NCI-H510A treated with DMSO at 0.1 percent for 48 hours (cell line): ENCODE measurements around the gene RHOT2.
A peak's percentile ranks its signal among the peaks of the same experiment; 100 is the strongest.

Experiments
- DNase-seq: peaks from one replicate; lab custom pipeline; 2025; lab: John Stamatoyannopoulos, UW

Gene RHOT2

DNA sequence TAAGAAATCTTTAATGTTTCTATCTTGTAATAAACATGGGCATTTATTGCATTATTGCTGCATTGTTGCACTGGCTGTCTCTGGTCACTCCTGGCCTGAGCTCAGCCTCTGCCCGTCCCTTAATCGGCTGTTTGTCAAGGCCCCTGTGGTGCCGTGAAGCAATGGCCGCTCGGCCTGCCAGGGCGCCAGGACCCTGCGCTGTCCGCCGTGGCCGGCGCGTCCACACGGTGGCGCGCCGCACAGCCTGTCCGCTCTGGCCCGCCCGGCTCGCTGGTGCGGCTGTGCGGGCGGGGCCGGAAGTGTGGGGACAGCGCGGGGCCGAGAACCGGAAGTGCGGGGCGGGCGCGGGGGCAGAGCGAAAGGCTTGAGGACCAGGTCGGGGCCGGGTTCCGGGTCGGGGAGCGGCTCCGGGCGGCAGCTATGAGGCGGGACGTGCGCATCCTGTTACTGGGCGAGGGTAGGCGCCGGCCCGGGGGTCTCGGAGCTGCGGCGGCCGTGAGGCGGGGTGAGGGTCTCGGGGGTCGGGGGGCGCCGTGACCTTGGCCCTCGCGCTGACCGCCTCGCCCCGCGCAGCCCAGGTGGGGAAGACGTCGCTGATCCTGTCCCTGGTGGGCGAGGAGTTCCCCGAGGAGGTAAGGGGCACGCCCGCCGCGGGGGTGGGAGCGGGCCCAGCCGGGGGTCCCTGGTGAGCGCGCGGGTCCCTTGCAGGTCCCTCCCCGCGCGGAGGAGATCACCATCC lies at the start of gene RHOT2:
Gene RHOT2 (plus strand): TSS at position 353 of the 739 bp plus-strand sequence. CDS start 68 bp downstream, at position 421.
- DNase-seq, result peak; percentile 72

DNA sequence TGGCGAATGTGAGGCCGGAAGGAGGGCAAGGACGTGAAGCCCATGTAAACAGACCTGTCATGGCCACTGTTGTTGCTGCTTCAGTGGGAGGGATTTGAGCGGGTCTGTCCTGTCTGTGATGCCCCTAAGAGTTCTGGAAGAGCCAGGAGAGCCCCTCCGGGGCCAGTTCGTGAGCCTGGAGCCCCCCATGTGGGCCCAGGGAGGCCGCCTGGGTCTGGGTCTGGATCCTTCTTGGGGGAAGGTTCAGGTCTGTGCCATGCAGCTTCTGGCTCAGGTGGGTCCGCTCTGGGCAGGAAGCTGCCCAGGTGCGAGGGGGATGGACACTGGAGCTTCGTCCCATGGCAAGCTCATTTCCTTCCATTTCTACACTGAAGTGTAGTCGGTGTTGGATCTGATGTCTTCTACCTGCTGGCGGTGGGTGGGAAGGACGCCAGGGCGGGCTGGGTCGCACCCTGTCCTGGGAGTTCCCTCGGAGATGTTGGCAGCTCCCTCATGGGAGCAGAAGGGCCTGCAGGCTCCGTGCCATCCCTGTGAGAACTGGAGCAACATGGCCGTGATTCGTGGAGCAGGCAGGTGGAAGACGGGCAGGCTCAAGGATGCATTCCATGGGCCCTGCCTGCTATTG lies 48.3 kb upstream of the RHOT2 start:
- DNase-seq, result no peak

DNA sequence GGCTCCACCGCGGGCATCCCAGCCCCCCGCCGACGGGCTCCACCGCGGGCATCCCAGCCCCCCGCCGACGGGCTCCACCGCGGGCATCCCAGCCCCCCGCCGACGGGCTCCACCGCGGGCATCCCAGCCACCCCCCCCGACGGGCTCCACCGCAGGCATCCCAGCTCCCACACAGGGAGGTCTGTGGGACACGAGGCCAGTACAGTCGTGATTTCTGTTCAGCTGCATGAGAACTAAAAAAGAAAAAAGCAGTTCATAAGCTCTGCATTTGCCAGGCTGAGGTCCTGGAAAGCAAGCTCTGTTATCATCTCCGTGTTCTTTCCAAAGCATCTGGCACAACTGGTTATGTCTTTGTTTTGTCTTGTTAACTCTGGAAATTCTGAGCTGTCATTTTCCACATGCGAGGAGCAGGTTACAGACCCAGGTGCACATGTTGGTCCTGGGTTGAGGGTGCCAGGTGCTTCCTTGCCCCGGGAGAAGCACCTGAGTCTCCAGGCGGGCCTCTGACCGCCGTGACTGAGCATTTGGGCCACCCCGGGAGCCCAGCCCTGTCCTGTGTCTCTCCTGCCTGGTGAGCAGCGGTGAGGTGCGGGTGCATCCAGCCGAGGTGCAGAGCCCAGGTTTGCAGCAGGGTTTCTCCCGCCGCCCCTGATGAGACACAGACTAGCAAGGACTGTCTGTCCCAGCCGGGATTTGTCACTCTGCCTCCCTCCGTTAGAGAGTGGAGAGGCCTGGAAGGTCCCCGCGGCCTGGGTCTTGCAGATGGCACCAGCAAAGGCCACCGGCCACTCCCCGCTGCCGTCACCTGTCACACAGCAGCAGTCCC lies 47.0 kb upstream of the RHOT2 start:
- no peak for DNase-seq

DNA sequence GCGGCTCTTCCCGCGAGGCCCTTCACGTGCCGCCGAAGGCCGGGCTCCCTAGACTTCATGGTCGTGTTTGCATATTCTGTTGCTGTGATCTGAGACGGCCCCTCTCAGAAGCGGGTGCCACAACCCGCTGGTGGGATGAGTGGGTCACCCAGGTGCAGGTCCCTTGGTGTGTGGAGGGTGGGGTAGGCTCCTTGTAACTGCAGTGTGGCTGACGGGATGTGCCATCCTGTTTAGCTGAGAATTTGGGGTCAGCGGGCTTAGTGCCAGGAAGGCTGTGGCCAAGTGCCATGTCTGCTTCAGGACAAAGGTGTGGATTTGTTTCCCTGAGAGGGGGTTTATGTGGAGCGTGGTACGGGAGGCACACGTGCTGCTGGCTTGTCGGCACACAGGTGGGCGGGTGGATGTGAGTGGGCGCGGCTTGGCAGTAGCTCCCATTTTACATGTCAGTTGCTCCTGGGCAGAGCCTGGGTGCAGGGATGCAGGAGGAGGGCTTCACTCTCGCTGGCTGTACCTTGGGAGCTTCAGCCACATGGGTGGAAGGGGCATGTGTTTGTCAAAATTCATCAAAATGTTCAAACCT lies 46.3 kb upstream of the RHOT2 start:
- no peak for DNase-seq

DNA sequence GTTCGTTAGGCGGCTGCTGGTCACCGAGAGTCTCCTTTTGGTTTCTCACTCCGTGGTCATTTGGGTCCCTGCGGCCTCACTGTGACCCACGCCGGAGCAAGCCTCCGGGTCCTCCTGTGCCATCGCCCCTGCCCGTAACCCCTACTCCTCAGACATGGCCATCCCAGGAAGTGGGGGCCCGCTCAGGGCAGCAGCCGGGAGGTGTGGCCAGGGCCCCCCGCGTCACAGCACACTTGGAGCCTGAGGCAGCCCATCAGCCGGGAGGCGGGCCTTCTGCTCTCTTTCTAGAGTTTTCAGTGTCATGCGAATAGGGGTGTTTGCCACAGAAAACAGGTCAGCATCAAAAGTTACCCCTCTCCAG lies 45.0 kb upstream of the RHOT2 start:
- DNase-seq, result no peak

DNA sequence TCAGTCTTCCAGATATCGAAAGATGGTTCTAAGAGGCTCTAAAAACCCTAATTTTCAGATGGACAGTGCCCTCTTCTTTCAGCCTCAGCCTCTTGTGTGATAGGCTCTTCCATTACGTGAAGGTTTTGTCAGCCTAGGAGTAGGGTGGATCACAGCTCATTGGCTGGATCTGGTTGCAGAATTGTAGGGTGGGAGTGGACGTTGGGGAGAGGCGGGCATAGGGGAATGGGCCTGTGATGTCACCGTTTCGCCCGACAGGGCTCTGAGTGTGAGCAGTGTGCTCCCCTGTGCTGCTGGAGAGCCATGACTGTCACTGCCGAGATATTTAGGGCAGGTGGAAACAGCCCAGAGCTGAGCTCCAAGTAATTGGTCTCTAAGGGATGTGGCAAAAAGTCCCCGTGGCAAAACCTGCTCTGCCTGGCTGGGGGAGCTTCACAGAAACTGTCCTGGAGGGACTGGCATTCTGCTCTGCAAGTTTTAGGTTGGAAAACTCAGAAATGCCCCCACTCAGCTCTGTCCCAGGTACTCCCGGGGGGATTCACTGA lies 43.3 kb upstream of the RHOT2 start:
- DNase-seq, result no peak

DNA sequence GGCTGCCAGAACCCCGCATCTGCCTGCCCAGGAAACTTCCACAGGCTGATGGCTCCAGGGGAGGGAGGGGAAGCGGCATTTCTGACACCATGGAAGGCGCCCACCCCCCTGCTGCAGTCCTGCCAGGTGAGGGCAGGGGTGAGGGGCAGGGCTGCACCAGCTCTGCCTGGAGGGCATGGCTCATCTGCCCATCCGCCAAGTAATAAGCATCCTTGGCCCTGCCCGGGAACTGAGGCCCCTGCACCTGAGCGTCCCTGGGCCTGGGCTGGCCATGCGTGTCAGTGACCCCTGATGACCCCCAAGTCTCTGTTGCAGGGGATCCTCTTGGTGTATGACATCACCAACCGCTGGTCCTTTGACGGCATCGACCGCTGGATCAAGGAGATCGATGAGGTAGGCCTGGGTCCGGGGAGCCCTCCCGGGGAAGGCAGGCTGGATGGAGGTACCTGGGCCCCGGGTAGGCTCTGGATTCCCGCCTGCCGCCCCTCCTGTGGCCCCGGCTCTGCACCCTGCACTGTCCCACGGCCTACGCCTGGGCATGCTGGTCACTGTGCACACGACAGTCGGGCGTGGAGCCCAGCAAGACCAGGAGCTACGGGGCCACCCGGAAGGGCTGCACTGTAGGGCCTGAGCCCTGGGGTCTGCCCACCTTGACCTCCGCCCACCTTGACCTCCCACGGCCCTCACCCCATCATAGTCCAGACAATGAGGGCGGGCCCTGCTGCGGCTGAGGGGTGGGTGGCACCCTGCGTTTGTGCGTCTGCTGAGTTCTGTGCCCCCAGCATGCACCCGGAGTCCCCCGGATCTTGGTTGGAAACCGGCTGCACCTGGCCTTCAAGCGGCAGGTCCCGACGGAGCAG lies 42.6 kb upstream of the RHOT2 start:
- no peak for DNase-seq

DNA sequence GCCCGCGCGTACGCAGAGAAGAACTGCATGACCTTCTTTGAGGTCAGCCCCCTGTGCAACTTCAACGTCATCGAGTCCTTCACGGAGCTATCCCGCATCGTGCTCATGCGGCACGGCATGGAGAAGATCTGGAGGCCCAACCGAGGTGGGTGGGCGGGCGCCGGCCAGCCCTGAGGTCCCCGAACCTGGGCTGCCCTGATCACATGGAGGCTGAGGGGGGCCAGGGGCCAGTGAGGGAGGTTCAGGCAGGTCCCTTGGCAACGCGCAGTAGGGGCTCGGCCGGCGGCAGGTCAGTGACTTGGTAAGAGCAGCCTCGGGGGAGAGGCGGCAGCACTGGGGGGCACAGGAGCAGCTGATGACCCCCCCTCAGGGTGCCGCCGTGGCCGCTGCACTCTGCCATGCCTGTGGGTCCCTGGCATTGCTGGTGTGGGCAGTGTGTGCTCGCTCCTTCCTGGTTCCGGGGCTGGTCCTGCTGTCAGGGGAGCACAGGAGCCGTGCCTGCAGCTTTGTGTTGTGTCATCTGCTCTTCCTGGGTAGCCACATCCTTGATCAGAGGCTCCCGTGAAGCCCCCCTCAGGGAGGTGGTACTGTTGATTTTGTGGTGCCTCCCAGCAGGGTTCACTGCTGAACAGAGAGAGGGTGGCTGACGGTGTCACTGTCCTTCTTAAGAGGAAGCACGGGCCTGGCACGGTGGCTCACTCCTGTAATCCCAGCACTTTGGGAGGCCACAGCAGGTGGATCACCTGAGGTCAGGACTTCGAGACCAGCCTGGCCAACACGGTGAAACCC lies 41.8 kb upstream of the RHOT2 start:
- DNase-seq, result no peak

DNA sequence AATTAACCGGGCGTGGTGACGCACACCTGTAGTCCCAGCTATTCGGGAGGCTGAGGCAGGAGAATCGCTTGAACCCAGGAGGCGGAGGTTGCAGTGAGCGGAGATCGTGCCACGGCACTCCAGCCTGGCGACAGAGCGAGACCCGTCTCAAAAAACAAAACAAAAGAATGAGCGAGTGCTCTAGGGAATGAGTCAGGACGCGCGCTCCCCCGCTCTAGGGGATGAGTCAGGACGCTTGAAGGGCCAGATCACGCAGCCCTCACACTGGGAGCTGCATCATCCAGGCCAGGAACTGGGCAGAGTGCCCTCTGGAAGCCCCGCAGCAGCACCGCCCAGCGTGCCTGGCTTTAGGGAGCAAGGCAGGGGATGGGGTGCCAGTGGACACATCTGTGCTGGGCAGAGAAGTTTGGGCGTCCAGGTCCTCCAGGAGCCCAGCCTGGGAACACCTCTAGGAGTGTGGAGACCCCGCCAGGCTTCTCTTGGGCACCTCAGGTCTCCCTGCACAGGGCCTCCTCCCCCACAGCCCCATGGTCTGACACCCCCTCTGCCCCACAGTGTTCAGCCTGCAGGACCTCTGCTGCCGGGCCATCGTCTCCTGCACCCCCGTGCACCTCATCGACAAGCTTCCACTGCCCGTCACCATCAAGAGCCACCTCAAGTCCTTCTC lies 41.0 kb upstream of the RHOT2 start:
- no peak for DNase-seq

DNA sequence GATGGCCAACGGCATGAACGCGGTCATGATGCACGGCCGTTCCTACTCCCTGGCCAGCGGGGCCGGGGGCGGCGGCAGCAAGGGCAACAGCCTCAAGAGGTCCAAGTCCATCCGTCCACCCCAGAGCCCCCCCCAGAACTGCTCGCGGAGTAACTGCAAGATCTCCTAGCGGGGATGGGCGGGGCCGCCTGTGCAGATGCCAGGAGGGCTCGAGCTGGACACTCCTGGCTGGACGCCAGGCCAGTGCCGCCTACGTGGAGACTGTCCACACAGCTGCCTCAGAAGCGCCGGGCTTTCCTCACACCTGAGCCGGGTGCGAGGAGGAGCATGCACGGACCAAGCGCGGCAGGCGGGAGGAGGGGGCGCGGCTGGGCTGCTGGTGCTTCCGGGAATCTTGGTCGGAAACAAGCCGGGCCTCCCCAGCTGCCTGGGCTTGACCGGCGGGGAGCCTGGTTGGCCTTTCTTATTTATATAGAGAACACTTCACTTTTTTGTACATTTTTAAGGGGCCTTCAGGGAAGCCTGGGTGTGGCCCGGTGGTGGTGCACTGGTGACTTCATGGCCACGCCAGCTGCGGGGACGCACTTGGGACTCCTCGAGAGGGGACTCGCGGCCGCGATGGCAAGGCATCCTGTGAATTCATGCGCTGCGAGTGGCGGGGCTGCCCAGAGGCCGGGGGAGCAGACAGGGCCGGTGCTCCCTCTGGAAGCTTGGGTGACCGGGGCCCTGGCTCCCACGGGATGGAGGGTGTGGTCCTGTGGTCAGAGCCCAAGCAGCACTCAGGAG lies 40.3 kb upstream of the RHOT2 start:
- DNase-seq, result no peak

DNA sequence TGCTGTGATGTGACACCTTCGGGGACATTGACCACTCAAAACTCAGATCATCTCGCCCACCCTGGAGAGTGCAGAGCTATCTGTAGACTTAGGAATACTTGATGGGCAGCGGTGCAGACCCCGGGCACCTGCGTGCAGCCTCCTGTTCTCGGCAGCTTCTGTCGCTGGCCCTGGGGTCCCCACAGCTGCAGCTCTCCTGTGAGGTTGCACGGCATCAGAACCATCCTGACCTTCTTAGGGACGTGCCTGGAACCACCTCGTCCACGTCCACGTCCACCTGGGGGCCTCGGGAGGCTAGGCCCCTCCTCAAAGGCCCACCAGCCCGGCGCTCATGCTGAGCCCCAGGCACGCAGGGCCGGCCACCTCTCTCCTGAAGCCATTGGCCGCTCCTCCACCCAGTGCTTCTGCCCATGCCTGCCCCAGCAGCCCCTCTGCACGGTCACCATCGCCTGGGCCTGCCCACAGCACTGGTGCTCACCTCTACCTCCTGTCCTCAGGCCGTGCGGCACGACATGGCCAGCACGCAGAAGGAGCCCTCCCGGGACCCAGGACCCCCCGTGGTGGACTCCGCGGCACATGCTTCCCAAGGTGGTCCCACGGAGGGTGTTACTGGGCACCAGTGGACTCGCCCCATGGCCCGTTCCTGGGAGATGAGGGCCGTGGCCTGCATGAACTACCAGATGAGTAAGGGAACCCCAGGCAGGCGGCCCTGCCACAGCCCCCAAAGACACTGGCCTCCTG lies 39.4 kb upstream of the RHOT2 start:
- no peak for DNase-seq

DNA sequence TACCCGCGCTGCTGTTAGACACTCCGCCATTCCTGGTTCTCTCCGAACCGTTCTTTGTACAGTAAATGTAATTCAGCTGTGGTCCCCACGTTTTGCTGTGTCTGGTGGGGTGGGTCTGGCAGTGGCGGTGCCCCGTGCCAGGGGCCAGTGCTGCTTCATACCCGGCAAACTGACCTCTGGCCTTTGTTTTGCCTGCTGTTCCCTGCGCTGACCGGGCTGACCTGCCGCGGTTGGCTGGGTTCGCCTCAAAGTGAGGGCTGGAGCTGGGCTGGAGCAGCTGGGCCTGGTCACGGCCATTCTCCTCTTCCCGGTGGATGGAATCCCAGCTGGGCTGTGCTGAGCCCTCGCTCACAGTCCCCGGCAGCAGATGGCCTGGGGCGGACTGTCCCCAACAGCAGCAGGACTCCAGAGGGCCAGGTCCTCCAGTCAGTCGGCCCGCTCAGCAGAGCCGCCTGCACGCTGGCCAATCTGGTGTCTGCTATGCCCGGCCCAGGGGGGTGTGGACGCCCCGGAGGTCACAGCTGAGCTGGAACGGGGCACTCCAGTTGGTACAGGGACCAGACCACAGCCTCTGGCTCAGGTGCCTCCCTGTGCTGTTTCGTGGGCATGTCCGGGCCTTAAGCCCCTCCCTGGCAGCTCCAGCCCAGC lies 38.6 kb upstream of the RHOT2 start:
- DNase-seq, result no peak

DNA sequence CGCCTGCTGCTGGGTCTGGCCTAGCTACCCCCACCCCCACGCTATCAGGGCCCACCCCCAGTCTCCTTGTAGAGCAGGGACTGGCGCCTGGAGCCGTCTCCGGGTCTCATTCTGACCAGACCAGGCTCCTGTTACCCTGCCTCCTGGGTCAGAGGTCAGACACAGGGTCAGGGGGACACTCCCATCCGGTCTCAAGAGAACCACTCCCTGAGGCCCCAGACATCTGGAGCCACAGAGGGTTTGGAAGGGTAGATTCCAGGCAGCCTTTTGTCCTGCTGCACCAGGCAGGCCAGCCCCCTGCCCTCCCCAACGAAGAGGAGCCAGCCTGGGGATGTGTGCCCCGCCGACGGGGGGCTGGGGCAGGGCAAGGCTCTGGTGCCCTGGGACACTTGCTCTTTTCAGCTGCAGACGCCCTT lies 38.1 kb upstream of the RHOT2 start:
- DNase-seq, result no peak

DNA sequence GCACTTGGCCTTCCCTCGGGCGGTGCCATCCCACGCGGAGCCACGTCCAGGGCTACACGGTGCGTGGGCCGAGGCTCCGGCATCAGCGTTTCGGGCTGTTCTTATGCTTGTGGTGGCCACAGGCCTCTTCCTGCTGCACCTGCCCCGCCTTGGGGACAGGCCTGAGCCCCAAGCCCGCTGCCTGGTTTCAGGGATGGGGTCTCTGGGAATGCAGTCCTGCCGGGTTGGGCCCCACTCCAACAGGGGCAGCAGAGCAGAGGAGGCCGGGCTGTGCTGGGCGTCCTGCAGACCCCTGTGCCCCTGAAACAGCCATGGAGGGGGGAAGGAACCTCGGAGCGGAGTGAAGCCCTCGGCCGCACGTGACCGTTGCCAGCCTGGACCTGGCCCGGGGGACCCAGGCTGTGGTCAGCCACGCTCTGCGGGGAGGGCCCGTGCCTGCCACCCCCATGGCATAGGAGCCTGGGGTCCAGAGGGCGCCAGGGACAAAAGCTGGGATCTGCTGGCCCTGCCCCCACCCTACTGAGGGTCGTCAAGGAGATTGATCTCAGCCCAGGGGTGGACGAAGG lies 37.6 kb upstream of the RHOT2 start:
- DNase-seq, result no peak

DNA sequence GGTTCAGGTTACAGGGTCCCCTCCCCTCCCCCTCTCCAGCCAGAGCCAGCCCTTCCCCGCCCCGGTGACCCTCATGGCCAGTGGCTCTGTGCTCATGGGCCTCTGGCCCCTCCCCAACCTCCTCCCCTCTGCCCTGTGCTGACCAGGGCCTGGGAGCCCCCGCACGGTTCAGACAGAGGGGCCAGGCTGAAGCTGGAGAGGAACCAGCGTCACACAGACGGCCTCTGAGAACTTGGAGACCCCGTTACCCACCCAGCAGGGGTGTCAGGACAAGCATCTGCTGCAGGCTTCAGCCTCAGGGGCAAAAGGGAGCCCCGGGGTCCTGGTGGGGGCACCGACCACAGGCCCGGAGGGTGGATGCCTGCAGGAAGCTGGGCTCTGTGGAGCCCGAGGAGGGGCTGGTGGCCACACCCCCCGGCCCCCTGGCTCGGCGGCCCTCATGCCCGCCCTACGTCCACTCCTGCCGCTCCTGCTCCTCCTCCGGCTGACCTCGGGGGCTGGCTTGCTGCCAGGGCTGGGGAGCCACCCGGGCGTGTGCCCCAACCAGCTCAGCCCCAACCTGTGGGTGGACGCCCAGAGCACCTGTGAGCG lies 37.0 kb upstream of the RHOT2 start, which contains the start of gene WFIKKN1:
Gene WFIKKN1 (plus strand): TSS at position 171 of the 591 bp plus-strand sequence. CDS start 269 bp downstream, at position 440.
- DNase-seq, result no peak

DNA sequence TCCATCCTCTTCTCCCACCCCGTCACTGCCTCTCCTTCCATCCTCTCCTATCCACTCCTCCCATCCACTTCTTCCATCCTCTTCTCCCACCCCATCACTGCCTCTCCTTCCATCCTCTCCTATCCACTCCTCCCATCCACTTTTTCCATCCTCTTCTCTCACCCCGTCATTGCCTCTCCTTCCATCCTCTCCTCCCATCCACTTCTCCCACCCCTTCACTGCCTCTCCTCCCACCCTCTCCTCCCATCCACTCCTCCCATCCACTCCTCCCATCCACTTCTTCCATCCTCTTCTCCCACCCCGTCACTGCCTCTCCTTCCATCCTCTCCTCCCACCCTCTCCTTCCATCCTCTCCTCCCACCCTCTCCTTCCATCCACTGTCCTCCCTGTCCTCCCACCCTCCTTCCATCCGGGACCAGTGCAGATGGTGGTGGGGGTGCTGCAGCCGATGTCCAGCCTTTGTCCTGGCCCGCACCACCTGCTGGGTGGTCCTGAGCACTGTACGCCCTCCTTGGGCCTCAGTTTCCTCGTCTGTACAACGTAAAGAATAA lies 36.0 kb upstream of the RHOT2 start:
- no peak for DNase-seq
